Calu3 (cell line): ENCODE data around the gene CBS. TPM values are rescaled to one million over a fixed set of nuclear protein-coding genes. Genes with fewer than 3 reads are reported as not detected.
A peak's percentile ranks its signal among the peaks of the same experiment; 100 is the strongest.
"Not testable (repeated sequence)": the region's sequence is repeated elsewhere in the genome, so short reads cannot be mapped to it uniquely, and the experiment has no call there.

ENCODE experiments used
- BruUV-seq: library from RNA; stranded (reverse); fragments of 400-500 nt; replicated peaks from 2 replicates; lab custom pipeline; 2021; lab: Mats Ljungman, UMichigan
- CTCF ChIA-PET: fragments of 300-600 bp; sonication (Branson Sonifier 250); formaldehyde crosslinking; loops from one replicate; lab custom pipeline; 2022; ENCODE audit warnings: antibody characterized with exemption; lab: Charles Lee
- DNase-seq: peaks from one replicate; pipeline ENCODE4 v3.0.0; 2022
- H3K27ac Mint-ChIP-seq: one replicate; pipeline ENCODE4 v1.8.0; 2022; ENCODE audit warnings: mixed read lengths; ENCODE audit not compliant: unreplicated experiment
- H3K27me3 Mint-ChIP-seq: one replicate; pipeline ENCODE4 v1.8.0; 2022; ENCODE audit warnings: mixed read lengths; ENCODE audit not compliant: unreplicated experiment
- H3K36me3 Mint-ChIP-seq: one replicate; pipeline ENCODE4 v1.8.0; 2022; ENCODE audit warnings: mild to moderate bottlenecking, moderate library complexity, mixed read lengths; ENCODE audit not compliant: insufficient read depth, unreplicated experiment
- H3K4me1 Mint-ChIP-seq: one replicate; pipeline ENCODE4 v1.8.0; 2022; ENCODE audit warnings: mild to moderate bottlenecking, low read depth, mixed read lengths; ENCODE audit not compliant: unreplicated experiment
- H3K4me3 Mint-ChIP-seq: one replicate; pipeline ENCODE4 v1.8.0; 2022; ENCODE audit warnings: mild to moderate bottlenecking, low read depth, moderate library complexity, mixed read lengths; ENCODE audit not compliant: unreplicated experiment
- H3K9me3 Mint-ChIP-seq: one replicate; pipeline ENCODE4 v1.8.0; 2022; ENCODE audit warnings: low read depth, mixed read lengths; ENCODE audit not compliant: unreplicated experiment
- intact Hi-C: fragments of 100-400 bp; cut with micrococcal nuclease; formaldehyde crosslinking; loops from one replicate; pipeline ENCODE4 v1.10.0; 2022; ENCODE audit not compliant: unreplicated experiment
- total RNA-seq: library from RNA; stranded (reverse); gene quantifications from 2 replicates; pipeline ENCODE4 v1.2.3, GENCODE V29; 2022

CBS gene
- total RNA-seq, 1 experiment from 2014 or later: 124 TPM

DNA sequence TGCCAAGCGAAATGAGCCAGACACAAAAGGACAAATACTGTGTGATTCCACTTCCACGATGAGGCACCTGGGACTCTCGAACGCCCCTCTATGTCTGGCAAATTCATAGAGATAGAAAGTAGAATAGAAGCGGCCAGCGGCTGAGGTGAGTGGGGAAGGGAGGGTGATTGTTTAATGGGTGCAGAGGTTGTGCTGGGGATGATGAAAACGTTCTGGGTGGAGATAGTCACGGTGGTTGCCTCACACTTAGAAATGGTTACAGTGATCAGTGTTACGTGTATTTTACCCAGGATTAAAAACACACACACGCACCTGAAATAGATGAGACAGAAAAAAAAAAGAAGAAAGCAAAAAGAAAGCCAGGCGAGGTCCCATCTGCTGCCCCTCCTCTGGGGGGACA, 2.9 kb downstream of the CBS start:
- H3K4me3 Mint-ChIP-seq, H3K27ac Mint-ChIP-seq, BruUV-seq, H3K27me3 Mint-ChIP-seq, H3K36me3 Mint-ChIP-seq, H3K4me1 Mint-ChIP-seq, DNase-seq, intact Hi-C loops, H3K9me3 Mint-ChIP-seq, CTCF ChIA-PET: not testable (repeated sequence)

DNA sequence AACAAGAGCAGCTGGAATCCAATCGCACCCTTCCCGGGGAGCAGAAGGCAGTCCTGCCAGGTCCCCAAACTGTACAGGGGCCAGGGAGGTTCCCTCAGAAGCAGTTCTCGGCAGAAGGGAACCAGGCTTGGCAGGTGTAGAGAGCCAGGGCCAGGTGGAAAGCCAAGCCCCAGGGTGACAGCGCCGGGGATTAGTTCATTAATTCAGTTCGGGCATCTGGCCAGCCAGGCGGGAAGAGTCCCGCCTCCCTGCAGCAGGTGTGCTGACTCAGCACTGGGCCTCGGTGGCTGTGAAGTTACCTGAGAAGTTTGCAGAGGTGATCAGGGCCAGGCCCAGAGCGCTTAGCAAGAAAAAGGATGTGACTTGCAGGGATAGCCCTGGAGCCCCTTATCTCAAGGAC, 6.0 kb downstream of the CBS start:
- CTCF ChIA-PET, intact Hi-C loops, H3K36me3 Mint-ChIP-seq: not testable (repeated sequence)

DNA sequence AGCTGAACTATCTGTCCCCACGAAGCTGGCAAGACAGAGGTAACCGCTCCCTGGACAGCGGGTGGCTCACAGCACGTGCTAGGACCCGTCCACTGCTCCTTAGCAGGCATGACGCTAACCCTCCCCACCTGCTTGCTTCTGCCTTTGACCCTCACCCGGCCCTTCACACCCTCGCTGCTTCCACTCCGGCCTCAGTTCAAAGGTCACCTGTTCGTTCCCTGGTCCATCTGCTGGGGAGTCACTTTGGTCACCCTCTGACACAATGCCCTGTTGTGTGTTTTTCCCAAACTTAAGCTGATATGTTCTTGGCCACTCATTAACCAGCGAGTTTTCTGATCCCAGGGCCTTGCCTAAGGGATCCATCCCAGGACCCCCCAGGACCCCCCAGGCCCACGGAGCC, 7.6 kb downstream of the CBS start:
- H3K27me3 Mint-ChIP-seq, BruUV-seq, intact Hi-C loops, H3K9me3 Mint-ChIP-seq, H3K4me3 Mint-ChIP-seq, DNase-seq, H3K4me1 Mint-ChIP-seq, H3K36me3 Mint-ChIP-seq, CTCF ChIA-PET, H3K27ac Mint-ChIP-seq: not testable (repeated sequence)

More for the DNA sequence above, 6.0 kb downstream of the CBS start:
- H3K27me3 Mint-ChIP-seq, BruUV-seq, H3K4me1 Mint-ChIP-seq, H3K4me3 Mint-ChIP-seq, DNase-seq, H3K9me3 Mint-ChIP-seq, H3K27ac Mint-ChIP-seq: not testable (repeated sequence)

DNA sequence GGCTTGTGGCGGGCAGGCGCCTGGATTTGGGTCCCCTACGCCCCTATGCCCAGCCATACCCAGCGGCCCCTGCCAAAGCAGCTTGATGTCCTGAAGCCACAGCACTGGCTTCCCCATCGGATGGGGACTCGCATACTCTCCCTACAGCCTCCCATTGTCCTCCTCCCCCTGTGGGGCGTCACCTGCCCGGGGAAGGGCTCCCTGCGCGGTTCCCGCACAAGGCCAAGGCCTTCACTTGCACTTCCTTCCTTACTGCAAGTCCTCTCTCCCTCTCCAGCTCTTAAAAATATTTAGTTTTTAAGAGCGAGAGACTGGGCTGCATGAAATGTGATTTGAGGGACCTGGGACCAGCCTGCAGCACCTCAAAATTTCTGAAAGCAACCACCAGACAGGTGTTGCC, 8.9 kb downstream of the CBS start:
- H3K27me3 Mint-ChIP-seq, CTCF ChIA-PET, H3K4me3 Mint-ChIP-seq, H3K36me3 Mint-ChIP-seq, H3K27ac Mint-ChIP-seq, H3K4me1 Mint-ChIP-seq, H3K9me3 Mint-ChIP-seq, BruUV-seq, intact Hi-C loops, DNase-seq: not testable (repeated sequence)

DNA sequence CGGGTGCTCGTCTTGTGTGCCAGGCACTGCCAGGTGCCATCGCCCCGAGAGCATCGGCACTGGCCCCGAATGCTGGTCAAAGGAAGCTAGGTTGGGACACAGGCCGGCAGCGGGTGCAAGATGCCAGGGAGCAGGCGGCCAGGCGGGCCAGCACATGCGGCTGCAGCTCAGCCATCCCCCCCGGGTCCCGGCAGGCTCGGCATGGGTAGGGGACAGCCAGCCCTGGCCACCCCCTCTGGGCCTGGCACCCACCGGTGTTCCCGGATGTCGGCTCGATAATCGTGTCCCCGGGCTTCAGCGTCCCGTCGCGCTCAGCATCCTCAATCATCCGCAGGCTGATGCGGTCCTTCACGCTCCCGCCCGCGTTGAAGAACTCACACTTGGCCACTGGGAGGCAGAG, 9.6 kb downstream of the CBS start:
- CTCF ChIA-PET: not testable (repeated sequence)

DNA sequence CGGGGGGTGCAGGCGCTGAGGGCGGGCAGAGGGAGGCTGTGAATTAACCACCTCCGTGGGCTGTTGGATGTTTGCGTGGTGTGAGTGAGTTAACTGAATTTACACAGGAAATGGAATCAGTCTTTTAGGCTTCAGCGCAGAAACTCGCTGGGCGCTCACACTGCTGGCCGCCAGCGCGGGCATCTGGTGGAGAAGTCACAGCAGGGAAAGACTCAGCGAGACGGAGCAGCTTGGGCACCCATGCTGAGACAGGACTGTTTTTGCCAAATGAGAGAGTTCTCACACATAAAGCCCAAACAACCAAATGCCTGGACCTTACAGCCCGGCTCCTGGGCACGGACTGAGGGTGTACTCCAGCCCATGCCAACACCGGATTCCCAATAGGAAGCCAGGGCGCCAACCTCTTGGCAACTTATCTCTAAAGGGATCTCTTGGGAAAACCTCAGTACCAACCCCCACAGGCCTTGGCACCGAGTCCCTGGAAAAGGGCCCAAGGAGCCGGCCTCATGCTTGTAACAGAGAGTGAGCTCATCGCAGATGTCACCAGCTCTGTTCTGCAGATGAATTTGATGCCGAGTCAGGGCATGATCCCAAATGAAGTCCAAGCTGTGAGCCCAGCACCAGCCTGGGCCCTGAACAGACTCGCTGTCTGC, 11.2 kb downstream of the CBS start:
- H3K36me3 Mint-ChIP-seq, H3K27me3 Mint-ChIP-seq, CTCF ChIA-PET, H3K4me3 Mint-ChIP-seq, H3K4me1 Mint-ChIP-seq, H3K27ac Mint-ChIP-seq, intact Hi-C loops, DNase-seq, BruUV-seq, H3K9me3 Mint-ChIP-seq: not testable (repeated sequence)

More for the DNA sequence above, 9.6 kb downstream of the CBS start:
- H3K27ac Mint-ChIP-seq, BruUV-seq, H3K27me3 Mint-ChIP-seq, H3K36me3 Mint-ChIP-seq, H3K4me3 Mint-ChIP-seq, H3K4me1 Mint-ChIP-seq, intact Hi-C loops, H3K9me3 Mint-ChIP-seq, DNase-seq: not testable (repeated sequence)

DNA sequence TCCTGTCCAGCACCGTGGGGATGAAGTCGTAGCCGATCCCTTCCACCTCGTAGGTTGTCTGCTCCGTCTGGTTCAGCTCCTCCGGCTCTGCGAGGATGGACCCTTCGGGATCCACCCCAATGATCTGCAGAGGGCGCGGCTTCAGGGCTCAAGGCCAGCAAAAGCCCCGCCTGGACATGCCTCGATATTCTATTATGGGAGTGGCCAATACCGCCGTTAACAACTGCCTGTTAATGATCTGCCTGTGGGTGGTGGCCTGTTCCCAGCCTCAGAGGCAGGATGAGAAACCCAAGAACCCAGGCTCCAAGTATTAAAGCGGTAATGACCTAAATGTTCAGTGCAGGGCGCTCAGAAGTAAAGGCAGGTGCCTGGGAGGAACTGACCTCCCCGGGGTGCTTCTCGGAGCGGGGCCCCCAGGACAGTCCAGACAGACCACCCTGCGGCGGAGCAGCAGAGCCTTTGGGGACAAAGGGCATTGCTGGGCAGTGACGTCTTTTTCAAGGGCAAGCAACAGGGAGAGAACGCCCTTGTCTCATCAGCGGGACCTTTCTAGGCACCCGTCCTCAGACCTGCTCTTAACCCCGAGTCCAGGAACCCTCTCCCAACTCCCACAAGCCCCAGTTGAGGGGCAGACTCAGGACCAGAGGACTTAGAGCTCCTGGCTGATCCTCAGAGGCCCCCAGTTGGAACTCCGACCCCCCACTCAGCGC, 12.5 kb downstream of the CBS start:
- H3K36me3 Mint-ChIP-seq, BruUV-seq, H3K27ac Mint-ChIP-seq, H3K27me3 Mint-ChIP-seq, H3K4me3 Mint-ChIP-seq, intact Hi-C loops, H3K4me1 Mint-ChIP-seq, CTCF ChIA-PET, DNase-seq, H3K9me3 Mint-ChIP-seq: not testable (repeated sequence)

DNA sequence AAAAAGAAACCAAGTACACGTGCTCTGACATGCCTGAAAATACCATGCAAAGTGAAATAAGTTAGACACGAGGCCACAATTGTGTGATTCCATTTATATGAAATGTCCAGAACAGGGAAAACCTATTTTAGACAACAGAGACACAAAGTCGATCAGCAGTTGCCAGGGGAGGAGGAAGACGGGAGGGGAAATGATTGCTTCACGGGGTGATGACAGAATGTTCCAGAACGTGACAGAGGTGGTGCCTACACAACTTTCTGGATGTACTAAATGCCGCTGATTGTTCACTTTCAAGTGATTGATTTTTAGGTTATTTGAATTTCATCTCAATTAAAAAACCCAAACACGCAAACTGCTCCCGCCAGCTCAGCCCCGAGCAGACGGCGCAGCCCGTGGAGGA, 22.5 kb downstream of the CBS start:
- H3K4me1 Mint-ChIP-seq, H3K4me3 Mint-ChIP-seq, intact Hi-C loops, H3K36me3 Mint-ChIP-seq, H3K27ac Mint-ChIP-seq, DNase-seq, H3K27me3 Mint-ChIP-seq, CTCF ChIA-PET, H3K9me3 Mint-ChIP-seq: not testable (repeated sequence)
- TSS peak; percentile 53 for BruUV-seq

DNA sequence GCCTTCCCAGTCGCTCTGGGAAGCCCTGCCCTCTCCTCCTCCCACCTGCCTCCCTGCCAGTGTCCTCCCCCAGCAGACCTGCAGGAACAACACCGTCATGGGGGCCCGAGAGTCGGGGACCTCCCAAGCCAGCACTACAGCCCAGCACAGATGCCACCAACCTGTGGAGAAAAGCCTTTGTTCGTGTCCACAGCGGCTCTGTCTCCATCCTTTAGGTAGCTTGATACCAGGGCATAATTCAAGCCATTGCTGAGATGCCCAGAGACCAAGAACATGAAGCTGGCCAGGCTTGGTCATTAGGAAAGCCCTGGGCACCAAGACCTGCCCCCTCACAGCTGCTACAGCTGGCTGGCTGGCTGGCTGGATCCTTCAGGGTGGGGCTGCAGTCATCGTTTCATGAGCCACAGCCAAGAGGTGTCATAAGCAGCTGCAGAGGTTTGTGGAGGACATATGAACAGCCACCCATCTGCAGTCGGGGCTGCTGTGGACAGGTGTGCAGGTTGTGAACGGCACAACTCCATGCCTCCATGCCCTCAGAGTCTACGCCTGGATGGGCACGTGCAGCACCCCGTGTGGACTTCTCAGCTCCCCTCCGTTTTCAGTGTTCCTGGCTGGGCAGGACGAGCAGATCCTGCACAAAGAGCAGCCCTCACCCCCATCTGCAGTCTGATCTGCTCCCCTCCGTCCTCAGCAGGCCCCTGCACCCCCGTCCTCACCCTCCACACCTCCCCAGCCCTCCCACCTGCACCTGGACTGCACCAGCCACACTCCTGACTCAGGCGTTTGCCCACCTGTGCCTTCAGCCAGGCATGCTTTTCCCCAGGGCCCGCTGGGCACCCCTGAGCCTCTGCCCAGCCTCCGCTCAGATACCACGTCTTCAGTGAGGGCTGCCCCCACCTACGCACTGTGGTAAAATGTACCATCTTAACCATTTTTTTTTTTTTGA, 29.5 kb downstream of the CBS start:
- H3K9me3 Mint-ChIP-seq: not testable (repeated sequence)

More for the DNA sequence above, 29.5 kb downstream of the CBS start:
- BruUV-seq, H3K27me3 Mint-ChIP-seq, intact Hi-C loops, CTCF ChIA-PET, H3K4me1 Mint-ChIP-seq, H3K27ac Mint-ChIP-seq, H3K36me3 Mint-ChIP-seq, DNase-seq, H3K4me3 Mint-ChIP-seq: not testable (repeated sequence)
